ENCODE measurements around the gene DDX21. TPM values are rescaled to one million over a fixed set of nuclear protein-coding genes. Genes with fewer than 3 reads are reported as not detected.

Gene DDX21
- total and polyA plus RNA-seq, 9 of the 15 experiments (the other 6 are each of a cell fraction or from before 2014, with no cell fraction given): 143 to 365 (median 281) TPM

GRCh38 chr10:68924593-68924992 is 31.4 kb upstream of the DDX21 start (continued):
- TF ChIP-seq RREB1 (CRISPR knock-in tag; IDR thresholded peaks at IDR 0.05) (no peak), SMC3 (conservative IDR thresholded peaks at IDR 0.05; ENCODE audit: insufficient read depth, low read depth, low read length) (no peak)

GRCh38 chr10:68925489-68925888 is 30.5 kb upstream of the DDX21 start:
- no peaks in the 10 kb centered on the region for H3K27me3 ChIP-seq (ENCODE audit: control insufficient read depth in 2 of 2, insufficient read depth in 2 of 2, low read length in 2 of 2)
- no peak overlapping the region for H3K4me2 ChIP-seq (ENCODE audit: insufficient read depth, low read length)
- H3K79me2 ChIP-seq (ENCODE audit: control insufficient read depth, insufficient read depth, low read length): peaks cover 4% of the 10 kb centered on the region; the same call in 2 of the 3 replicates
- H3K4me1 ChIP-seq (replicated peaks in 1 of 2; ENCODE audit: control insufficient read depth in 2 of 2, insufficient read depth in 2 of 2, low read length in 2 of 2): no peaks in the 10 kb centered on the region
- no peaks in the 10 kb centered on the region for H4K20me1 ChIP-seq (replicated peaks; ENCODE audit: control insufficient read depth, insufficient read depth, low read length)
- no peak overlapping the region for H3K4me3 ChIP-seq
- H3K36me3 ChIP-seq (ENCODE audit: control insufficient read depth, insufficient read depth, low read length): peaks cover 27% of the 10 kb centered on the region; the same call in 2 of the 3 replicates
- no peaks in the 10 kb centered on the region for H3K9me3 ChIP-seq (replicated peaks; ENCODE audit: control insufficient read depth, insufficient read depth, low read depth, low read length)
- no peak overlapping the region for H2AFZ ChIP-seq (ENCODE audit: low read depth, low read length)
- in situ Hi-C loops (cut with MboI): no loop called here
- no peak overlapping the region for H3K9ac ChIP-seq (ENCODE audit: insufficient read depth in 1 of 2, low read depth in 2 of 2, low read length in 2 of 2)
- FAIRE-seq (no peak), ATAC-seq (no peak), DNase-seq (ENCODE audit: extremely low read depth in 1 of 4, low spot score in 3 of 4) (no peak)
- 93% methylated on average over 4 of the region's 4 CpGs for WGBS (ENCODE audit: insufficient coverage, low coverage, missing lambda C conversion rate)
- POLR2A ChIA-PET: interaction anchor here (0.6 to 1.3 kb wide), 4 partner anchors 17 to 403 kb away, joined by 3 read pairs; no protein-coding TSS in a partner anchor
- CTCF ChIA-PET (ENCODE audit: low intra/inter-chr PET ratio): no interaction called here
- TF ChIP-seq SMAD3 (CRISPR knock-in tag; conservative IDR thresholded peaks at IDR 0.05) (no peak), ZKSCAN8 (CRISPR knock-in tag; IDR thresholded peaks at IDR 0.05) (no peak), FOXP4 (CRISPR knock-in tag; IDR thresholded peaks at IDR 0.05; ENCODE audit: borderline replicate concordance) (no peak), RAD51 (IDR thresholded peaks at IDR 0.05; ENCODE audit: borderline replicate concordance, low read depth) (no peak), ZNF280A (IDR thresholded peaks at IDR 0.05; ENCODE audit: low read depth, partially characterized antibody) (no peak), ZNF696 (CRISPR knock-in tag; conservative IDR thresholded peaks at IDR 0.05) (no peak), ZC3H8 (IDR thresholded peaks at IDR 0.05) (no peak)
- H3K9me1 ChIP-seq (ENCODE audit: control insufficient read depth, insufficient read depth, low read length): no peaks in the 10 kb centered on the region
- intact Hi-C loops (cut with micrococcal nuclease): no loop called here
- no TSS peak for BruUV-seq (replicated peaks)
- H3K27ac ChIP-seq (ENCODE audit: extremely low read depth, low read depth, low read length): no peak overlapping the region

Data from K562 (cell line).